GM19193 (cell line): ENCODE measurements around the gene ATXN1.

ENCODE experiments used
- POLR2A ChIP-seq: IDR thresholded peaks from 4 replicates; pipeline ENCODE4 v1.6.1; 2011; ENCODE audit not compliant: insufficient read depth, insufficient read length; ENCODE audit errors: extremely low read depth

Gene ATXN1

DNA sequence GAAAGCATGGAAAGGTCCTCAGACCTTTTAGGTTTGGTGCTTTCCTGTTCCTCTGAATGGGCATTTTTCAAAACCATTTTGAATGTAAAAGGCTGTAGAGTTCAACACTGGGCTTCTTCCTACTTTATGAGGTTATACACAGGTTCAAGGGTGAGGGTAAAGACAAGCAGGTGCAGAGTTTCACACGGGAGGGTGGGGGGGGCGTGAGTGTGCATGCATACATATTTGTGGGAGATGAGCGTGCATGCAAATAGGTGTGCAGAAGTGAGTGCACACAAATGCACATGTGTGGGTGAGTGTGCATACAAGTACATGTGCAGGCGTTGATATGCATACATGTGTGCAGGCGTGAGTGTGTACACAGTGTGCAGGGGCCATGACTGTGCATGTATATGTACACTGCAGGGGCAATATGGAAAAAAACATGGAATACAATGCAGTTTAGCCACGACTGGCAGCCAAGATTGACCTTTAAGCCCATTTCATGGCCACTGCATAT, 339.7 kb downstream of the ATXN1 start:
- no peak for TF ChIP-seq POLR2A

DNA sequence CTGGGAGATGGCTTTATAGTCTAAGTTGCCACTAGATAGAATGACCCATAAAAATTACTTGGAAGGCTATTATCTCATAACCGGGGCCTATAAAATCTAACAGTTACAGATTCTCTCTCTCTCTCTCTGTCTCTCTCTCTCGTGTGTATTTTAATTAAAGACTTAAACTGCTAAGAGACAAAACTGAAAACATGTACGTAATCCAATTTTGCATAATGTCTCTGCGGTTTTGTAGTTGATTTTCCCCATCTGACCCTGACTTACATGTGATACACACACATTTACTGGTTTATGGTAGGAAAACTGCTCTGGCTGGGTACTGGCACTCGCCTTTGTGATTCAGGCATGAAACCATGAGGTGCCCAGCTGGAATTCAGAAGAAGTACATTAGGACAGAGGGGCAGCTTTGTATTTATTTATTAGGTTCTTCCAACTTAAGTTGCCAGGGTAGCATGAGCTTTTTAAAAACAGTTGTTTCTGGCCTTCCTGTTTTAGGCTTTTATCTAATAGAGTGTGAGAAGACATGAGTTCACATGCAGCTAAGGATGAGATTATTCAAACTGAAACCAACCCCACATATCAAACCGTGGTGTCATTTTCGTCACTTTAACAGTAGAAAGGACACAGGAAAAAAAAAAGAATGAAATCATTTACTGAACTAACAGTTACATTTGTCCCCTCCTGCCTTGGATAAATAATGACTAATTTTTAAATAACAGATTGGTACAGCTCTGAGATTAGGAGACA, 340.4 kb downstream of the ATXN1 start:
- TF ChIP-seq POLR2A = peak; percentile 29

DNA sequence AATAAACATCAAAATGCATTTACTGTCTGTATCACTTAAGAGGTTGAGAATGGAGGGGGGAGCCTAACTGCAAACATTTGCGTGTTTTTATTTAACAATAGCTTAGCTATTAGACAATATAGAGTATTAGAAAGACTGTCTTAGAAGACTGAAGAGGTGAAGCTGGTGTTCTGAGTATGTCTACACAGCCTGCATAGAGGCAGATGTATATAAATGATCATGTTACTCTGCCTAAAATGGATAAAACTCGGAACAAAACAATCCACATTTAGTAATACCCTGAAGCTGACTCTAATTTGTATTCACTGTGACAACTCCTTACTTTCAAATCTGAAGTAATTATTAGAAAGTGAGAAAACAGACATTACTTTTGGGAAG, 340.9 kb downstream of the ATXN1 start:
- no peak for TF ChIP-seq POLR2A

DNA sequence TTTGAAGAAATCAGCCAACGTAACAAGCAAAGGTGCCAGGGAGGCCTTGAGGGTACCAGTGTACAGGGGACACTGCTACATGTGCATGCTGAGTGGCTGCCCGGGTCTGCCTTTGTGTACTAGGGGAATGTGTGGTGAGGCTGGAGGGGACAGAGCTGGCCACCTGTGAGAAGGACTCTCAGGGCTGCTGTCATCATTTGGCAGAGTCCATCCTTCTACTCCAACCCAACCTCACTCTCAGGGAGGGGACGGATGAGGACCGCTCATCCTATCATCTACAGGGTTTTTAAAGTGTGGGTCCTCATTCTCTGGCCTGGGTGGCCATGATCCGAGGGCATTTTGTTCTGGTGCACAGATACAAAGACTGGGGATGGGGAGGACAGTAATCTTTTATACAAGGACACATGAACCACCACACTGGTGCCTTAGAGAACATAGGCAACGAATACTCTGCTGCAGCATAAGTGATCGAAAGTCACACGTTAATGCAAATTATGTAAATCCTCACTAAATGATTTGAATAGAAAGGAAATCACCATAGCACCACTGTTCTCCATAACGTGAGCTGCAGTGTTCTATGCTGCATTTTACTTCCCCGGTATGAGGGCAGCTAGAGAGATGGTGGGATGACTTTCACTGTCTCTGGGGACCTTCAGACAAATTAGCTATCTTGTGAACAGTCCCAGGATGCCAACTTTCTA, 341.5 kb downstream of the ATXN1 start:
- peak; percentile 58 for TF ChIP-seq POLR2A

DNA sequence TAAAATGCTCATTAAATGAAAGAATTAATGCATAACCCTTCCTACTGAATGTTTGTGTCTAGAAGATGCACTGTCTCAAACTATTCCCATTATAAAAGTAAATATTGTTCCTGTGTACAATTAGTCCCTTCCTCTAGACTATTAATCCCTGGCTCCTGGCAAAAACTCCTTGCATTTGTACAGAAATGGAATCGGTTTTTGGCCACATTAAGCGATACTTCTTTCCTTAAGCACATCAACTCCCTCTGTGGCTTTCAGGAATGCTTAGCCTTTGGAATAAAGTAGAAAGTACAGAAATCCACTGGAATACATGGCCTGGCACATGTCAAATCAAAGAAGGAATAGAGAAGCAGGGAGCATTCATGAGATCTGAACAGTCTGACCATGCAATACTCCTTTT, 343.1 kb downstream of the ATXN1 start:
- TF ChIP-seq POLR2A = no peak

DNA sequence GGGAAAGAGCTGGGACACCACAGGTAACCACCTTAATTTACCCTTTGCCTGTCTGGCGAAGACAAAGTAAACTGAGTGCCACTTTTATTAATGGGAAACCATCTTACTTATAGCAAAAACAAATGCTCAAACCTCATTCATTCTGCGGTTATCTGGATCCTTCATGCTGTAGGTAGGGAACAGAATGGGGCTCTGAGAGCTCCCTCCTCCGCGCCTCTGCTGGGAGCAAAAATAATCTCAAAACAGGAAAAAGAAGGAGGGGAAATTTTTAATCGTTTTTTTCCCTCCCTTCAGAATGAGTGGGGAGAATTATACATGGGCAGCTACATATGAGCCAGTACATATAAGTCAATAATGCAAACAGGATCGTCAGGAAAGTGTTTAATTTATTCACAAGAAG, 345.6 kb downstream of the ATXN1 start:
- no peak for TF ChIP-seq POLR2A

DNA sequence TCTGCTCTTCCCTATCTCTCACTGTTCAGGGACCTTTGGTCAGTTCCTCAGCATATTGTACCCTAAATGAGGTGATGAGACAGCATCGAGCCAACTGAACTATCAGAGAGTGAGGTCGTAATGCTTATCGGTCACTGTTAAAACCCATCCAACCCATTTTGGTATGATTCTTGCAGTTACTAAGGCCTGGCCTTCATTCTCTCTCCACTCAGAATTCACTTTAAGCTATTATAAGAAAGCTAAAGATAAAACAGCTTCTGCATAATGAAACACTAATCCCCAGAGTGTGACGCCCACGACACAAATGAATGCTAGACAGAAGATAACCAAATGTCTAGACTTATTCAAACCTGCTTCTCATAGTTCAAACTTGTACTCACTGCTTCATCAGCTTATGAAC, 347.1 kb downstream of the ATXN1 start:
- no peak for TF ChIP-seq POLR2A

DNA sequence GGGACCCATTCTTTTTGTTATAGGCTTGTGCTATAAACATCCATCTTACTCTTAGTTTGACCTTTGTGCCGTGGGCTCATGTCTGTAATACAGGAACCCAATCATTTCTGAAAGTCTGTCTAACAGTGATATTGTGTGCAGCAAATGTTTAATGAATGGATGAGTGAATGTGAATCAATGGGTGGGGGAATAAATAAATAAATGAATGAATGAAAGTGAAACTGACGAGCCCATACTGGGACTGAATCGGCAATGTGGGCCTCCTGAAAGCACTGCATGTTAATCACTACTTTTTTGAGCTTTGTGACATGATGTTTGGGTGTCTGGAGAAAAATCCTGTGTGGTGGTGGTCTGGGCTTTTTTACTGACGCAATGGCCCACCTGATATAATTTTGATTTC, 347.9 kb downstream of the ATXN1 start:
- TF ChIP-seq POLR2A = no peak

DNA sequence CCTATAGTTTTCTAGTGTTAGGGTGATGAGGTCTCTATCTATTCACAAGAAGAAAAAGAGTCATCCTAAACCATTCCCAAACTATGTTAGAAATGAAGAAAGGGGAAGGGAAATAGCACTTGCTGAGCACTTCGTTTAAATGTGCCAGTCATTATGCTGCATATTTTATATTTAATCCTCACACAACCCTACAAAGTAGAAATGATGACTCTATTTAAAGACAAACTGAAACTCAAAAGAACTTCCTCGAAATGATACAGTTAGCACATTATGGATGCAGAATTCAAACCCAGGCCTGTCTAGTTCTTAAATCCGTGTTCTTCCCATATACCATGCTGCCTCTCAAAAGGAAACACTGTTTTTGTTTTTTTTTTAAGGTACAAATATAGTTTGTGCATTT, 348.3 kb downstream of the ATXN1 start:
- TF ChIP-seq POLR2A = no peak

DNA sequence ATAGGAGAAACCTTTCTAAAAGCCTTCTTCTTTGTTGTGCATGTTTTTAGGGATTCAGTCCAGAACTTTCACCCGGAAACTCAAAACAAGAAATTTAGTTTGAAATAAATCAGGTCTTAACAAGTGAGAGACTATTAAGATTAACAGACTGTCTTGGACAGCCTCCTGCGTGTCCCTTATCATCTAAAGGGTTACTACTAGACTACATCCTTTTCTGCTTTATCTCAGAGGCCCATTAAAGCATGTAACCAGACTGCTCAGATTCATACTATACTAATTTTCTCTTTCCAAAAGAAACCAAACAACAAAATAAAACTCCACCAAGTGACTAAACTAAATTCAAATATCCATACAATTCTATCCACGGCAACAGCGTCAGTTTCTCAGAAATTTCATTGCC, 349.1 kb downstream of the ATXN1 start:
- TF ChIP-seq POLR2A = no peak

DNA sequence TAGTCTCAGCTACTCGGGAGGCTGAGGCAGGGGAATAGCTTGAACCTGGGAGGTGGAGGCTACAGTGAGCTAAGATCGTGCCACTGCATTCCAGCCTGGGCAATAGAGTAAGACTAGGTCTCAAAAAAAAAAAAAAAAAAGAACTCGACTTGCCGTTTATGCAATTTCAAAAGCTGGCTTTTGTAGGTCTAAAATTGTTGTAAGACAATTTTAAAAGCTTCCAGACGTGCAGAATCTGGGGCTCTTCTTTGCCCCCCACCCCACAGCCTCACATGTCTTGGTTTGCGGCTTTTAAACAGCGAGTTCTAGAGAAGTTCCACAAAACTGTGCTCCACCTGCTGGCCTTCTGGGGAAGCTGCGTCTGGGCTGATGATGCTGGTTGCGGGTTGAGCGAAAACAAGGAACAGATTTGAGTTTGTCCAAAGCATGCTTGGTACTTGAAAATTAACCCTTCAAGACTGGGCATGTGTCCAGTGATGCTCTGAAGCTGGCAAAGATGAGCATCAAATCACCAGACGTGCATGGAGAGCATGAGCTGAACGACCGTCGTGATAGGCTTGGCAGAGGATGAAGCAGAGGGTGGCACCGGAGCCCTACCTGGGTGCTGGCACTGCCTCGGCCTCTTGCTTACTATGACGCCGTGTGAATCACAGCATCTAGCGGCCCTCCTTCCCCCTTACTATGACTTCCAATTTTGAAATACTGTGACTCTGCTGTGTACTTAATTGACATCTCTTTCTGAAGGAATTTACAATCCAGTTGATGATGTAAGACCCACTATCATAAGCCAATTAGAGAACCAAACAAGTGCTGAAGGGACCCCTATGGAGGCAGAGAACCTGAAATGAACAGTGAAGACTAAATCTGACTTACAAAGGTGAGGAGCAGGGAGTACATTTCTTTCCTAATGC, 351.5 kb downstream of the ATXN1 start:
- no peak for TF ChIP-seq POLR2A

DNA sequence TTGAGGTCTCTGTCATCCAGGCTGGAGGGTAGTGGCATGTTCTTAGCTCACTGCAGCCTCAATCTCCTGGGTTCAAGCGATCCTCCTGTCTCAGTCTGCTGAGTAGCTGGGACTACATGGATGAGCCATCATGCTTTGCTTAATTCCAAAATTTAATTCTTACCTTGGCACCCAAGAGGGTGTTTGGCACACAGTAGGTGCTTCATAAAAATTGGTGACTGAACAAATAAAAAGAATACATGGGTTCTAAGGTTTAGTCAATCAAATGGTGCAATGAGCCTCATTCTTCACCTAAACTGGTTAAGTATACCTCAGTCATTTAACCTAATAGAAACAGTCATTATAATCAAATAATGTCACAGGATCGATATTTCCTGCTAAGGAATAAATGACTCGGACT, 352.5 kb downstream of the ATXN1 start:
- no peak for TF ChIP-seq POLR2A

DNA sequence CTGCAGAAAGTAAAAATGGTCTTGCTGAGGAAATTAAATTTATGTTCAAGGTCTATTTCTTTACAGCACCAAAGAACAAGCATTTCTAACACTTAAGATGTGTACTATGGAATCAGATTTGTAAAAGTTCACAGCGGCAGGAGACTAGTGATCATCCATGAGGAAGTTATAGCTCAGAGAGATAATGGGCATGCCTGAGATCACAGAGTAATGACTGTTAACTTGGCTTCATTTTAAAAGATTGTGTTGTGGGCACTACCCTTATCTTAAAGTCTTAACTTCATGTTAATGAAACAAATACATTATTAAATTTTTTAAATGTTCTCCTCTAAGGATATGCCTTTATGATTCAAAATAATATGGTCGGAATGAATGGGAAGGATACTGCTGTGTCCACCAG, 354.3 kb downstream of the ATXN1 start:
- TF ChIP-seq POLR2A = no peak

DNA sequence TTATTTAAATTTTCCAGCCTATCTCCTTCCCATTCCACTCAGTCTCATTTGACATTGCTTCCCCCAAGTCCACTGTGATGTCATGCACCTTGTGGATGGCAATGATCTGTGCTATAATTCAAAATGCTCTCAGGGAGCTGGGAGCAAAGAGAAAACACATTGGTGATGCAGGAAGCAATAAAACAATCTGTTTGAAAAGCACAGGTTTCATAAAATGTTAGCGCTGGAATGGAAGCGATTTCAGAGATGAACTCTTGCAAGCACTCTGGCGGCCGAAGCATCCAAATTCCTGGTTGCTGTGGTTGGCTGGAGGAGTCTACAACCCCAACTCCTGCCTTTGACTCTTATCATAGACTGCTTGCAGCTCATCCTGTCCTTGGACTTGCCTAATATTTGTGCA, 355.9 kb downstream of the ATXN1 start:
- TF ChIP-seq POLR2A = no peak

DNA sequence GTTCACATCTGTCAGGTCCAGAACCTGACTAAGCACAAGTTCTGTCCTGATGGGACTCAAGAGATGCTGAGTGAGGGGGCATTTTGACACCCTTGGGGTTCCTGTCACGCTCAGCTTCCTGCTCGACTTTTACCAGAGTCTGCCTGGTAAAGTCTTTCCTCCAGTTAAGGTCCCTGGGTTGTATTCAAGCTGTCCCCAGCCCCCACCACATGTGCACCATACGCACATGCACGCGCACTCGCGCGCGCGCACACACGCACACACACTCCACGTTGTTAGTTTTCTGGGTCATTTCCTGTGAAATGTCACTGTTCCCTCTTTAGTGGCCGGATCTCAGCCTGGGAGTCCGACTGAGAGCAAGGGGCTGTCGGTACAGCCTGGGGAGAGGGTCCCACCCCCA, 356.8 kb downstream of the ATXN1 start:
- no peak for TF ChIP-seq POLR2A

DNA sequence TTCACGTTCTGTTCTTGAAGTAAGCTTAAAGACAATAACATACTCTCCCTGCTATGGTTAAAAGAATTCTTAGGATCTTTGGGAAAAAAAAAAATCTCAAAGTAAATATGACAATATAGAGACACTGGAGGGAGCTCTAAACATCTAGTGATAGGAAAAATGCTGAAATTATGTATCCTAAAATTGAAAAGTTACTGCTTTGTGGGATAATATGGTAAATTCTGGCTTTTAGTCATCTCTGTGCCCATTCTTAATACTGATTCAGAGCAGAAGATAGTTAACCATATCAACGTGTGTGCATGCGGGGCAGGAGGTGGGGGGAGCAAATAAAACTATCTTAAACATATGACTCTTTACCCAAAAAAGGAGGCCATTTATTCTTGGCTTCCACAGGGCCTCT, 357.4 kb downstream of the ATXN1 start:
- no peak for TF ChIP-seq POLR2A

DNA sequence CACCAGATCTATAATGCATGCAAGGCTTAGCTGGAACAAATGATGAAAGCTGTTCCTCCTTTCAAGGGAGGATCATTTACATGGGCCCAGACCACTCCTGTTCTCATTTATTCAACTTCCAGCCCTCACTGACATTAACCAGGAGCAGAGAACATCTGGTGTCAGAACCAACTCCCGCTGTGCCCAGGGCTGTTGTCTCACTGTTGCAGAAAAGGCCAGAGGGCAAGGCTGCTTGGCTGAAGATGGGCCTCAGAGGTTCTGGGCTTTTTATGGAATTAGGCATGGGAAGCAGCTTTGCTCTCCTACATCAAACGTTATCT, 358.7 kb downstream of the ATXN1 start:
- no peak for TF ChIP-seq POLR2A
